ENCODE results near the gene GNPDA1. TPM values are rescaled to one million over a fixed set of nuclear protein-coding genes. Genes with fewer than 3 reads are reported as not detected.

The GNPDA1 gene
- total RNA-seq, 1 experiment from 2014 or later: 52.4 TPM

- H3K4me1 ChIP-seq (ENCODE audit: insufficient read depth, low read length, poor library complexity, severe bottlenecking): no peaks in the 10 kb centered on the region
- ChIA-PET POLR2A (ENCODE audit: low non-redundant PET) (no interaction called here), CTCF (interaction anchor here (0.6 kb wide), 1 partner anchor 365 kb away, joined by 6 read pairs; no protein-coding TSS in a partner anchor)
- no peak overlapping the region for H3K27ac ChIP-seq (ENCODE audit: low read depth, low read length, poor library complexity, severe bottlenecking)
- TF ChIP-seq CTCF (conservative IDR thresholded peaks at IDR 0.05; ENCODE audit: low read depth, low read length) (no peak), EZH2 (IDR thresholded peaks at IDR 0.05; ENCODE audit: borderline replicate concordance, low read depth, low read length, poor library complexity, severe bottlenecking) (no peak)
- no TSS peak for BruUV-seq (replicated peaks)
- intact Hi-C loops (cut with micrococcal nuclease; ENCODE audit: unreplicated experiment): loop anchor here (5.0 to 10.0 kb wide), 2 partner anchors 550 to 703 kb away; no protein-coding TSS in a partner anchor
- H3K9me3 ChIP-seq (ENCODE audit: low read depth, low read length, poor library complexity, severe bottlenecking): no peaks in the 10 kb centered on the region
- H3K4me3 ChIP-seq (ENCODE audit: low read depth, low read length, poor library complexity, severe bottlenecking): no peak overlapping the region
- H3K36me3 ChIP-seq (ENCODE audit: insufficient read depth, low read length, poor library complexity, severe bottlenecking): peaks cover 13% of the 10 kb centered on the region
- DNase-seq (ENCODE audit: low spot score): no peak
- H3K27me3 ChIP-seq (replicated peaks; ENCODE audit: insufficient read depth, low read depth, low read length, poor library complexity): no peaks in the 10 kb centered on the region
These were observed 18.2 kb downstream of the GNPDA1 start for GRCh38 chr5:141994511-141995136.

- H3K27ac ChIP-seq (ENCODE audit: low read depth, low read length, poor library complexity, severe bottlenecking): no peak overlapping the region
- BruUV-seq (replicated peaks): no TSS peak
- H3K4me3 ChIP-seq (ENCODE audit: low read depth, low read length, poor library complexity, severe bottlenecking): no peak overlapping the region
- no peaks in the 10 kb centered on the region for H3K4me1 ChIP-seq (ENCODE audit: insufficient read depth, low read length, poor library complexity, severe bottlenecking)
- no peaks in the 10 kb centered on the region for H3K27me3 ChIP-seq (replicated peaks; ENCODE audit: insufficient read depth, low read depth, low read length, poor library complexity)
- intact Hi-C loops (cut with micrococcal nuclease; ENCODE audit: unreplicated experiment): loop anchor here (1.0 to 10.0 kb wide), 3 partner anchors 152 to 705 kb away; no protein-coding TSS in a partner anchor
- peak; percentile 77 for DNase-seq (ENCODE audit: low spot score)
- no peaks in the 10 kb centered on the region for H3K9me3 ChIP-seq (ENCODE audit: low read depth, low read length, poor library complexity, severe bottlenecking)
- CTCF ChIA-PET: interaction anchor here (0.6 to 2.0 kb wide), 2 partner anchors 151 to 153 kb away, joined by 3 to 6 read pairs; no protein-coding TSS in a partner anchor
- H3K36me3 ChIP-seq (ENCODE audit: insufficient read depth, low read length, poor library complexity, severe bottlenecking): peaks cover 26% of the 10 kb centered on the region
- POLR2A ChIA-PET (ENCODE audit: low non-redundant PET): no interaction called here
- TF ChIP-seq EZH2 (IDR thresholded peaks at IDR 0.05; ENCODE audit: borderline replicate concordance, low read depth, low read length, poor library complexity, severe bottlenecking) (no peak), CTCF (conservative IDR thresholded peaks at IDR 0.05; ENCODE audit: low read depth, low read length) (peak; percentile 89)
These were observed 20.4 kb downstream of the GNPDA1 start for GRCh38 chr5:141992349-141992963.

- peaks cover 48% of the 10 kb centered on the region for H3K36me3 ChIP-seq (ENCODE audit: insufficient read depth, low read length, poor library complexity, severe bottlenecking)
- intact Hi-C loops (cut with micrococcal nuclease; ENCODE audit: unreplicated experiment): loop anchor here (5.0 to 10.0 kb wide), 2 partner anchors 555 to 708 kb away; no protein-coding TSS in a partner anchor
- no peak for DNase-seq (ENCODE audit: low spot score)
- no peak overlapping the region for H3K27ac ChIP-seq (ENCODE audit: low read depth, low read length, poor library complexity, severe bottlenecking)
- H3K9me3 ChIP-seq (ENCODE audit: low read depth, low read length, poor library complexity, severe bottlenecking): no peaks in the 10 kb centered on the region
- H3K4me3 ChIP-seq (ENCODE audit: low read depth, low read length, poor library complexity, severe bottlenecking): no peak overlapping the region
- H3K27me3 ChIP-seq (replicated peaks; ENCODE audit: insufficient read depth, low read depth, low read length, poor library complexity): no peaks in the 10 kb centered on the region
- BruUV-seq (replicated peaks): no TSS peak
- TF ChIP-seq EZH2 (IDR thresholded peaks at IDR 0.05; ENCODE audit: borderline replicate concordance, low read depth, low read length, poor library complexity, severe bottlenecking): no peak
- TF ChIP-seq CTCF (conservative IDR thresholded peaks at IDR 0.05; ENCODE audit: low read depth, low read length): no peak
- no peaks in the 10 kb centered on the region for H3K4me1 ChIP-seq (ENCODE audit: insufficient read depth, low read length, poor library complexity, severe bottlenecking)
- POLR2A ChIA-PET (ENCODE audit: low non-redundant PET): no interaction called here
- CTCF ChIA-PET: interaction anchor here (0.8 to 1.2 kb wide), 2 partner anchors 23 to 64 kb away, joined by 3 to 6 read pairs; partner anchors contain the start of gene GNPDA1
These were observed 23.1 kb downstream of the GNPDA1 start for GRCh38 chr5:141989720-141990119.
